Measurements from ENCODE around the gene BLNK.

DNA sequence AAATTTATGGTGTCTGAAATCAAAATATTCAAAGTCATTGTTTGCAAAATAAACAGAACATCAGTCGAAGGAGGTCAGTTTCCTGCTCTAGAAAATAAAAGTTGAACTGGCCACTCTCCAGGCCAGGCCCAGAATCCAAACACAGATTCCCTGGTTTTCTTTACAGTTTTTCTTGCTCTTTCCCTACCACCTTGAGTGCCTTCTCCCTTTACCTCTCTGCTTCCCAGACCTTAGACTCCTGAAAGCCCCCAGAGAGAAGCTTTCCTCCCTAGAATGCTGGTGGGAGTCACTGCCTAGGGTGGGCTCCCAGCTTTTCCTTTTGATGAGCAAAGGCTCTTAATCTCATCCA lies 38.9 kb upstream of the BLNK start:
- no peak for TF ChIP-seq EZH2 (IDR thresholded peaks at IDR 0.05; ENCODE audit: insufficient read depth, poor library complexity, severe bottlenecking)
- no peak for TF ChIP-seq EZH2phosphoT487 (IDR thresholded peaks at IDR 0.05; ENCODE audit: insufficient read depth, low read depth)

All from GM23248 (cell line).